ENCODE data around the gene BOD1L1.

GRCh38 chr4:13534344-13535063 lies 93.0 kb downstream of the BOD1L1 start:
- TF ChIP-seq EZH2 (IDR thresholded peaks at IDR 0.05; ENCODE audit: borderline replicate concordance, low read length) (no peak), CTCF (IDR thresholded peaks at IDR 0.05; ENCODE audit: low read length) (no peak)
